ENCODE results near the gene DIP2B. TPM values are rescaled to one million over a fixed set of nuclear protein-coding genes. Genes with fewer than 3 reads are reported as not detected.

DIP2B gene
- total RNA-seq, 6 donors from 2014 or later, result 26.1 to 54.5 (median 29.4) TPM

DNA sequence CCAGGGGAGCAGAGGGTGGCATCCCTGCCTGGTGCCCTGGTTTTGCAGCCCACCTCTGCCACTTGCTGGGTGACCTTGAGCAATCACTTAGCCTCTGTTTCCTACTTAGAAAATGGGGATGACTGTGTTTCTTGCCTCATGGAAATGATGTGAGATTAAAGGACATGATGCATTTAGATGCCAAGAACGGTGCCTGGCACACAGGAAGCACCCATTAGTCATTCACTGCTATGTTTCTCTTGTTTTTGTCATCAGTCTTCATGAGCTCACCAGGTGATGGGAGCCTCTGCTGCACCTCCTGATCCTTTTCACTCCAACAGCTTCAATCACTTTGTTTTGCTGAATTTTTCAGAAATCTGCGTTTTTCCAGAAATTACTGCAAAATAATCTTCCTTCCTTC, 235.5 kb downstream of the DIP2B start:
- Histone ChIP-seq H3K4me3 (no peak overlapping the region), H3K27ac (no peak overlapping the region), H3K36me3 (peaks cover 39 to 98% (median 82%) of the 10 kb centered on the region in 4 donors), H3K9me3 (no peaks in the 10 kb centered on the region), H3K27me3 (no peaks in the 10 kb centered on the region), H3K4me1 (no peaks in the 10 kb centered on the region)
- DNase-seq, result no peak
- WGBS, 2 donors, result 82 to 97% methylated on average over 2 of the region's 2 CpGs
- TF ChIP-seq POLR2A (IDR thresholded peaks at IDR 0.05) (no peak), EP300 (IDR thresholded peaks at IDR 0.05) (no peak), POLR2AphosphoS5 (IDR thresholded peaks at IDR 0.05) (no peak)
- TF ChIP-seq, protein P1, sequence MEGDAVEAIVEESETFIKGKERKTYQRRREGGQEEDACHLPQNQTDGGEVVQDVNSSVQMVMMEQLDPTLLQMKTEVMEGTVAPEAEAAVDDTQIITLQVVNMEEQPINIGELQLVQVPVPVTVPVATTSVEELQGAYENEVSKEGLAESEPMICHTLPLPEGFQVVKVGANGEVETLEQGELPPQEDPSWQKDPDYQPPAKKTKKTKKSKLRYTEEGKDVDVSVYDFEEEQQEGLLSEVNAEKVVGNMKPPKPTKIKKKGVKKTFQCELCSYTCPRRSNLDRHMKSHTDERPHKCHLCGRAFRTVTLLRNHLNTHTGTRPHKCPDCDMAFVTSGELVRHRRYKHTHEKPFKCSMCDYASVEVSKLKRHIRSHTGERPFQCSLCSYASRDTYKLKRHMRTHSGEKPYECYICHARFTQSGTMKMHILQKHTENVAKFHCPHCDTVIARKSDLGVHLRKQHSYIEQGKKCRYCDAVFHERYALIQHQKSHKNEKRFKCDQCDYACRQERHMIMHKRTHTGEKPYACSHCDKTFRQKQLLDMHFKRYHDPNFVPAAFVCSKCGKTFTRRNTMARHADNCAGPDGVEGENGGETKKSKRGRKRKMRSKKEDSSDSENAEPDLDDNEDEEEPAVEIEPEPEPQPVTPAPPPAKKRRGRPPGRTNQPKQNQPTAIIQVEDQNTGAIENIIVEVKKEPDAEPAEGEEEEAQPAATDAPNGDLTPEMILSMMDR (IDR thresholded peaks at IDR 0.05), result no peak
- no peak for ATAC-seq (ENCODE audit: low FRiP score in 2 of 2)

DNA sequence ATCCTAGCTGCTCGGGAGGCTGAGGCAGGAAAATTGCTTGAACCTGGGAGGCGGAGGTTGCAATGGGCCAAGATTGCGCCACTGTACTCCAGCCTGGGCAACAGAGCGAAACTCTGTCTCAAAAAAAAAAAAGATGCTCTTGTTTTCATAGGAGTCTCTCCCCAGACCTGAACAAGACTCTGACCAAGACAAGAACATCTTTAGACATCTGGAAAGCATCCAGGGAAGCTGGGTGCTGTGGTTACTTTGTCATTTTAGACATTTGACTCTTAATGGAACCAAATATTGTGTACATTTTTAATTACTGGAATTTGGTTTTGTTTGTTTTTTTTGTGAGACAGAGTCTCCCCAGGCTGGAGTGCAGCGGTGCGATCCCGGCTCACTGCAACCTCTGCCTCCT, 238.0 kb downstream of the DIP2B start:
- H3K9me3 ChIP-seq, result no peaks in the 10 kb centered on the region
- peaks cover 39 to 95% (median 70%) of the 10 kb centered on the region in 4 donors for H3K36me3 ChIP-seq
- TF ChIP-seq, protein P1 (IDR thresholded peaks at IDR 0.05), result no peak
- TF ChIP-seq EP300 (IDR thresholded peaks at IDR 0.05), result no peak
- no peak for TF ChIP-seq POLR2A (IDR thresholded peaks at IDR 0.05)
- TF ChIP-seq POLR2AphosphoS5 (IDR thresholded peaks at IDR 0.05), result no peak
- H3K27me3 ChIP-seq, result no peaks in the 10 kb centered on the region
- DNase-seq (no peak), ATAC-seq (ENCODE audit: low FRiP score in 2 of 2) (no peak)
- WGBS, 2 donors, result 87 to 96% methylated on average over 7 of the region's 7 CpGs
- H3K4me1 ChIP-seq, result no peaks in the 10 kb centered on the region
- H3K4me3 ChIP-seq, result no peak overlapping the region
- H3K27ac ChIP-seq, result no peak overlapping the region

DNA sequence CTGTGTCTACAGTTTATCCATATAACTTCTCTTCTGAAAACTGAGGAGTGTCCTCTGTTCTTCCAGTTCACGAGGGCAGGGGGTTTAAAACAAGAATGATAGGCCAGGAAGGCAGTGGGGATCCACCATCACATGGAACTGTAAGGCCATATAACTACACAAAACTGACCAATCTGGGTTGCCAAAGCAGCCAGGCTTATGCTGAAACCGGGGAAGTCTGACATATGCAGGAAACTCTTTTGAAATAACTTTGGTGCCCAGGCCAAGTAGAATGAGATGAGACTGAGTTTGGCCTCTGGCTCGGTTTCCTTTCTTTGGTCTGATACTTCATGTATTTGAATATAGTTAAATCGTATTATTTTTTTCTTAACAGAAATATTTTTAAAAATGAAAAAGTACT, 241.1 kb downstream of the DIP2B start:
- H3K4me1 ChIP-seq, result no peaks in the 10 kb centered on the region
- no peaks in the 10 kb centered on the region for H3K27me3 ChIP-seq
- H3K36me3 ChIP-seq, result peaks cover 23 to 84% (median 41%) of the 10 kb centered on the region in 4 donors
- H3K4me3 ChIP-seq, result no peak overlapping the region
- 68 to 70% methylated on average over 4 of the region's 4 CpGs for WGBS, 2 donors
- TF ChIP-seq, protein P1 (IDR thresholded peaks at IDR 0.05), result no peak
- TF ChIP-seq POLR2AphosphoS5 (IDR thresholded peaks at IDR 0.05) (no peak), POLR2A (IDR thresholded peaks at IDR 0.05) (no peak), EP300 (IDR thresholded peaks at IDR 0.05) (no peak)
- no peak for ATAC-seq (ENCODE audit: low FRiP score in 2 of 2)
- peak in 1 of 2 donors; percentile 40 for DNase-seq
- H3K27ac ChIP-seq, result no peak overlapping the region
- H3K9me3 ChIP-seq, result no peaks in the 10 kb centered on the region

GRCh38 chr12:50746431-50746830, 241.6 kb downstream of the DIP2B start:
- Histone ChIP-seq H3K9me3 (no peaks in the 10 kb centered on the region), H3K27me3 (no peaks in the 10 kb centered on the region), H3K4me3 (no peak overlapping the region), H3K36me3 (peaks cover 17 to 78% (median 36%) of the 10 kb centered on the region in 4 donors), H3K4me1 (no peaks in the 10 kb centered on the region), H3K27ac (no peak overlapping the region)
- TF ChIP-seq POLR2A (IDR thresholded peaks at IDR 0.05) (no peak), EP300 (IDR thresholded peaks at IDR 0.05) (no peak), POLR2AphosphoS5 (IDR thresholded peaks at IDR 0.05) (no peak)
- TF ChIP-seq, protein P1 (IDR thresholded peaks at IDR 0.05), result no peak
- 81 to 90% methylated on average over 3 of the region's 3 CpGs for WGBS, 2 donors
- ATAC-seq (ENCODE audit: low FRiP score in 2 of 2) (no peak), DNase-seq (no peak)

- ATAC-seq (ENCODE audit: low FRiP score in 2 of 2), result no peak
- Histone ChIP-seq H3K27me3 (no peaks in the 10 kb centered on the region), H3K27ac (no peak overlapping the region), H3K9me3 (no peaks in the 10 kb centered on the region), H3K36me3 (peaks cover 10 to 66% (median 29%) of the 10 kb centered on the region in 4 donors), H3K4me3 (no peak overlapping the region), H3K4me1 (no peaks in the 10 kb centered on the region)
- DNase-seq, result no peak
- no peak for TF ChIP-seq POLR2AphosphoS5 (IDR thresholded peaks at IDR 0.05)
- TF ChIP-seq POLR2A (IDR thresholded peaks at IDR 0.05), result no peak
- 85 to 100% methylated on average over 1 of the region's 1 CpG for WGBS, 2 donors
Measured at GRCh38 chr12:50747817-50748216, 243.0 kb downstream of the DIP2B start.

All from upper lobe of left lung (tissue), 6 donors.